Mesendoderm (in vitro differentiated cells): Measurements from ENCODE around the gene IGF2R.

ENCODE experiments used
- DNase-seq: peaks from one replicate; pipeline ENCODE4 v3.0.0; 2013
- H2AK5ac ChIP-seq: 2 replicates; pipeline ENCODE4 v1.6.1; 2013; ENCODE audit warnings: low read length, inconsistent platforms
- H2BK120ac ChIP-seq: 2 replicates; pipeline ENCODE4 v1.6.1; 2013; ENCODE audit warnings: low read depth, mild to moderate bottlenecking, low read length, moderate library complexity, mixed read lengths
- H2BK15ac ChIP-seq: replicated peaks from 2 replicates; pipeline ENCODE4 v1.6.1; 2013; ENCODE audit warnings: low read depth, mild to moderate bottlenecking, moderate library complexity
- H2BK5ac ChIP-seq: 2 replicates; pipeline ENCODE4 v1.6.1; 2013; ENCODE audit warnings: low read length, inconsistent platforms
- H3K18ac ChIP-seq: 2 replicates; pipeline ENCODE4 v1.6.1; 2013; ENCODE audit warnings: mild to moderate bottlenecking, low read length, mixed read lengths
- H3K23ac ChIP-seq: one replicate; pipeline ENCODE4 v1.6.1; 2013; ENCODE audit warnings: low read length
- H3K27ac ChIP-seq: 2 replicates; pipeline ENCODE4 v1.5.1; 2013; ENCODE audit warnings: low read depth, mild to moderate bottlenecking, inconsistent platforms, low read length, moderate library complexity
- H3K27me3 ChIP-seq: 2 replicates; pipeline ENCODE4 v1.6.1; 2013; ENCODE audit warnings: low read length, control low read depth, mild to moderate bottlenecking, inconsistent platforms; ENCODE audit not compliant: insufficient read depth, poor library complexity
- H3K36me3 ChIP-seq: 2 replicates; pipeline ENCODE4 v1.6.1; 2013; ENCODE audit warnings: low read length, inconsistent platforms; ENCODE audit not compliant: control insufficient read depth, insufficient read depth
- H3K4ac ChIP-seq: one replicate; pipeline ENCODE4 v1.6.1; 2013; ENCODE audit warnings: low read depth, mild to moderate bottlenecking, low read length, moderate library complexity
- H3K4me1 ChIP-seq: 2 replicates; pipeline ENCODE4 v1.6.1; 2013; ENCODE audit warnings: low read depth, low read length, inconsistent platforms; ENCODE audit not compliant: control insufficient read depth
- H3K4me2 ChIP-seq: 2 replicates; pipeline ENCODE4 v1.6.1; 2013; ENCODE audit warnings: low read length
- H3K4me3 ChIP-seq: 2 replicates; pipeline ENCODE4 v1.5.1; 2013; ENCODE audit warnings: mild to moderate bottlenecking, low read length
- H3K56ac ChIP-seq: one replicate; pipeline ENCODE4 v1.6.1; 2013; ENCODE audit warnings: low read length
- H3K79me1 ChIP-seq: 2 replicates; pipeline ENCODE4 v1.6.1; 2013; ENCODE audit warnings: low read length, inconsistent platforms
- H3K79me2 ChIP-seq: 2 replicates; pipeline ENCODE4 v1.6.1; 2013; ENCODE audit warnings: mild to moderate bottlenecking, low read length; ENCODE audit not compliant: control insufficient read depth, insufficient read depth
- H3K9ac ChIP-seq: 2 replicates; pipeline ENCODE4 v1.6.1; 2013; ENCODE audit warnings: low read length, inconsistent platforms
- H4K5ac ChIP-seq: one replicate; pipeline ENCODE4 v1.6.1; 2013; ENCODE audit warnings: low read length
- H4K8ac ChIP-seq: one replicate; pipeline ENCODE4 v1.6.1; 2013; ENCODE audit warnings: low read depth, mild to moderate bottlenecking, control low read depth, low read length, moderate library complexity
- WGBS: extraction: QIAGEN DNeasy Blood & Tissue Kit; methylation state at CpG from one replicate; pipeline ENCODE4 v1.1.7; 2013; ENCODE audit warnings: low lambda C conversion rate, missing lambda C conversion rate; ENCODE audit not compliant: insufficient coverage; ENCODE audit errors: extremely low coverage; 5-methylcytosine and 5-hydroxymethylcytosine counted together

IGF2R gene

DNA sequence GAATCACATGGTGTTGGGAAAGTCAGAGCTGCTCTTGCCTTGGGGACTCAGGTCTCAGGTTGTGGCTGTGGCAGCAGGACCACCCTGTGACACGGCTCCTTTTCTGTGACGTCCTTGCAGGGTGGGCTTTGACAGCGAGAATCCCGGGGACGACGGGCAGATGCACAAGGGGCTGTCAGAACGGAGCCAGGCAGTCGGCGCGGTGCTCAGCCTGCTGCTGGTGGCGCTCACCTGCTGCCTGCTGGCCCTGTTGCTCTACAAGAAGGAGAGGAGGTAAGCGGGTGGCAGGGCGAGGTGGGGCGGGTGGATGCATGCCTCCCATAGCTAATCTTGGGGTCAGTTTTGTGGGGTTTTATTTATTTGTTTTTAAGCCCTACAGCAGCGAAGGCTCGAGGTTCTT lies 133.5 kb downstream of the IGF2R start:
- Histone ChIP-seq H2BK5ac (no peak overlapping the region), H3K4me2 (no peak overlapping the region), H4K5ac (no peak overlapping the region), H2BK120ac (no peak overlapping the region), H3K79me2 (no peaks in the 10 kb centered on the region), H3K56ac (no peak overlapping the region), H3K4ac (no peak overlapping the region), H3K4me1 (no peaks in the 10 kb centered on the region), H3K4me3 (no peak overlapping the region), H3K79me1 (no peaks in the 10 kb centered on the region), H3K23ac (no peak overlapping the region), H4K8ac (no peak overlapping the region), H3K27me3 (no peaks in the 10 kb centered on the region), H2BK15ac (no peak overlapping the region), H3K9ac (no peak overlapping the region), H3K18ac (no peak overlapping the region), H2AK5ac (no peak overlapping the region), H3K27ac (no peak overlapping the region), H3K36me3 (peaks cover 6% of the 10 kb centered on the region)
- WGBS: no CpG with 5 or more reads among the region's 16 CpGs
- DNase-seq: no peak

DNA sequence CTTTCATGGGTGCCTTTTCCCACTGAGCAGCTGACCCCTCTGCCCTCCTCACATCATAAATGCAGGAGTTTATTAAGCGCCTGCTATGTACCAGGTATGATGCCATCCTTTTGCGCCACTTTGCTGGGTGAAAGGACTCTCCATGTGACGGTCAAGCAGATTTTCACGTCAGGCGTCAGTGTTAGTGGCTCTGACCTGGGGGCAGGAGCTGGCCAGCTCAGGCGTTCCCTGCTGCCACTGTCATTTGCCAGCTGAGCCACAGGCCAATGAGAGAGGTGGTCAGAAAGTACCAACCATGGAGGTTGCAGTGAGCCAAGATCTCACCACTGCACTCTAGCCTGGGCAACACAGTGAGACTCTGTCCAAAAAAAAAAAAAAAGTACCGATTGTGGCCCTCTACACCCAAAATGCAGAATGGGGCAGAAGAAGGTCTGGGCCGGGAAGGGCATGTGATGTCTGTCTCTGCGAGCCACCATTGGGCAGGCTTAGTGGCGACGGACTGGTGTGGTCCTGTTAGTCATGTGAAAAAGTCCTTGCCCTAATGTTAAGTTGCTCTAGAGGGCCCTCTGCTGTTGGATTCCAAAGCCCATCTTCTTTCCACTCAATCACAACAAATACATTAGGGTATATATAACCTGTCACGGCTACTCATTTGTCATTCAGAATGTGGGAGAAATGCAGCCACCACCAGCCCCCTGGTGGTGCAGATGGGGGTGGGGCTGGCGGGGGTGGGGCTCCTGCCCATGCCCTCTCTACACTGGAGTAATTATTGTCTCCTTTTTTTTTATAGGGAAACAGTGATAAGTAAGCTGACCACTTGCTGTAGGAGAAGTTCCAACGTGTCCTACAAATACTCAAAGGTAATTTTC lies 134.3 kb downstream of the IGF2R start:
- H3K36me3 ChIP-seq: peaks cover 5% of the 10 kb centered on the region
- H4K5ac ChIP-seq: no peak overlapping the region

DNA sequence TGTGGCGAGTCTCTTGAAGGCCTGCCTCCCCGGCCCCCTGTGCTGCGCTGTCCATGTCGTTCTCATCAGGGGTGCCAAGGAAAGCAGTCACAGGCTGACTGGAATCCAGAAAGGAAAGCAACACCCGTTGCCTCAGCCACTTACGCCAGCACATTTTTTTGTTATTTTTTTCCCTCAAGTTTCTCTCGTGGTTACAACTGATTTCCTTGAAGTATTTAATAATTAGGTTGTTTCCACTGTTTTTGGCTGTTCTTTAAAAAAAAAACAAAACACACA lies 134.9 kb downstream of the IGF2R start:
- Histone ChIP-seq H2BK5ac (no peak overlapping the region), H3K27me3 (no peaks in the 10 kb centered on the region), H4K8ac (no peak overlapping the region), H4K5ac (no peak overlapping the region), H3K4me2 (no peak overlapping the region), H2BK120ac (no peak overlapping the region), H3K18ac (no peak overlapping the region), H3K23ac (no peak overlapping the region), H3K36me3 (peaks cover 5% of the 10 kb centered on the region), H3K79me2 (no peaks in the 10 kb centered on the region), H2AK5ac (no peak overlapping the region), H3K56ac (no peak overlapping the region), H2BK15ac (no peak overlapping the region), H3K4ac (no peak overlapping the region), H3K4me1 (no peaks in the 10 kb centered on the region), H3K79me1 (no peaks in the 10 kb centered on the region), H3K27ac (no peak overlapping the region), H3K4me3 (no peak overlapping the region), H3K9ac (no peak overlapping the region)
- no peak for DNase-seq
- no CpG with 5 or more reads among the region's 7 CpGs for WGBS

More for the DNA sequence above, 134.3 kb downstream of the IGF2R start:
- H2BK5ac ChIP-seq: no peak overlapping the region
- no peak overlapping the region for H3K4ac ChIP-seq
- H2AK5ac ChIP-seq: no peak overlapping the region
- H2BK15ac ChIP-seq: no peak overlapping the region
- no peak overlapping the region for H3K27ac ChIP-seq
- no peak overlapping the region for H3K4me3 ChIP-seq
- no peak overlapping the region for H3K18ac ChIP-seq
- no peak overlapping the region for H3K4me2 ChIP-seq
- no peaks in the 10 kb centered on the region for H3K27me3 ChIP-seq
- H3K4me1 ChIP-seq: no peaks in the 10 kb centered on the region
- no peak overlapping the region for H3K9ac ChIP-seq
- no peak overlapping the region for H4K8ac ChIP-seq
- no peak overlapping the region for H3K56ac ChIP-seq
- no peaks in the 10 kb centered on the region for H3K79me1 ChIP-seq
- no peak overlapping the region for H3K23ac ChIP-seq
- no peak overlapping the region for H2BK120ac ChIP-seq
- no CpG with 5 or more reads among the region's 14 CpGs for WGBS
- peak; percentile 77 for DNase-seq
- no peaks in the 10 kb centered on the region for H3K79me2 ChIP-seq

DNA sequence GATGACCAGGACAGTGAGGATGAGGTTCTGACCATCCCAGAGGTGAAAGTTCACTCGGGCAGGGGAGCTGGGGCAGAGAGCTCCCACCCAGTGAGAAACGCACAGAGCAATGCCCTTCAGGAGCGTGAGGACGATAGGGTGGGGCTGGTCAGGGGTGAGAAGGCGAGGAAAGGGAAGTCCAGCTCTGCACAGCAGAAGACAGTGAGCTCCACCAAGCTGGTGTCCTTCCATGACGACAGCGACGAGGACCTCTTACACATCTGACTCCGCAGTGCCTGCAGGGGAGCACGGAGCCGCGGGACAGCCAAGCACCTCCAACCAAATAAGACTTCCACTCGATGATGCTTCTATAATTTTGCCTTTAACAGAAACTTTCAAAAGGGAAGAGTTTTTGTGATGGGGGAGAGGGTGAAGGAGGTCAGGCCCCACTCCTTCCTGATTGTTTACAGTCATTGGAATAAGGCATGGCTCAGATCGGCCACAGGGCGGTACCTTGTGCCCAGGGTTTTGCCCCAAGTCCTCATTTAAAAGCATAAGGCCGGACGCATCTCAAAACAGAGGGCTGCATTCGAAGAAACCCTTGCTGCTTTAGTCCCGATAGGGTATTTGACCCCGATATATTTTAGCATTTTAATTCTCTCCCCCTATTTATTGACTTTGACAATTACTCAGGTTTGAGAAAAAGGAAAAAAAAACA lies 136.1 kb downstream of the IGF2R start:
- Histone ChIP-seq H3K27ac (no peak overlapping the region), H3K56ac (no peak overlapping the region), H3K4ac (no peak overlapping the region), H3K36me3 (peaks cover 5% of the 10 kb centered on the region), H2BK15ac (no peak overlapping the region), H3K9ac (no peak overlapping the region), H3K4me3 (no peak overlapping the region), H2AK5ac (no peak overlapping the region), H3K79me1 (no peaks in the 10 kb centered on the region), H3K4me2 (no peak overlapping the region), H3K79me2 (no peaks in the 10 kb centered on the region), H3K4me1 (no peaks in the 10 kb centered on the region), H3K27me3 (no peaks in the 10 kb centered on the region), H2BK5ac (no peak overlapping the region), H4K8ac (no peak overlapping the region), H4K5ac (no peak overlapping the region), H2BK120ac (no peak overlapping the region), H3K18ac (no peak overlapping the region), H3K23ac (no peak overlapping the region)
- no CpG with 5 or more reads among the region's 20 CpGs for WGBS
- DNase-seq: no peak

DNA sequence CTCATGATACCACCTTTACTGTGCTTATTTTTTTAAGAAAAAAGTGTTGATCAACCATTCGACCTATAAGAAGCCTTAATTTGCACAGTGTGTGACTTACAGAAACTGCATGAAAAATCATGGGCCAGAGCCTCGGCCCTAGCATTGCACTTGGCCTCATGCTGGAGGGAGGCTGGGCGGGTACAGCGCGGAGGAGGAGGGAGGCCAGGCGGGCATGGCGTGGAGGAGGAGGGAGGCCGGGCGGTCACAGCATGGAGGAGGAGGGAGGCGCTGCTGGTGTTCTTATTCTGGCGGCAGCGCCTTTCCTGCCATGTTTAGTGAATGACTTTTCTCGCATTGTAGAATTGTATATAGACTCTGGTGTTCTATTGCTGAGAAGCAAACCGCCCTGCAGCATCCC lies 137.1 kb downstream of the IGF2R start:
- no CpG with 5 or more reads among the region's 14 CpGs for WGBS
- Histone ChIP-seq H3K36me3 (peaks cover 5% of the 10 kb centered on the region), H3K4me2 (no peak overlapping the region)

More for the DNA sequence above, 137.1 kb downstream of the IGF2R start:
- H4K5ac ChIP-seq: no peak overlapping the region
- H2BK15ac ChIP-seq: no peak overlapping the region
- H3K9ac ChIP-seq: no peak overlapping the region
- H4K8ac ChIP-seq: no peak overlapping the region
- no peak overlapping the region for H3K27ac ChIP-seq
- H3K56ac ChIP-seq: no peak overlapping the region
- H2BK5ac ChIP-seq: no peak overlapping the region
- no peak overlapping the region for H2BK120ac ChIP-seq
- no peak overlapping the region for H3K23ac ChIP-seq
- H2AK5ac ChIP-seq: no peak overlapping the region
- no peaks in the 10 kb centered on the region for H3K79me1 ChIP-seq
- H3K79me2 ChIP-seq: no peaks in the 10 kb centered on the region
- H3K4ac ChIP-seq: no peak overlapping the region
- no peaks in the 10 kb centered on the region for H3K27me3 ChIP-seq
- H3K4me3 ChIP-seq: no peak overlapping the region
- DNase-seq: no peak
- H3K18ac ChIP-seq: no peak overlapping the region
- no peaks in the 10 kb centered on the region for H3K4me1 ChIP-seq
